Limb (tissue), 2 donors: ENCODE data around the gene KNCN.

ENCODE experiments used
- DNase-seq, 2 donors: peaks; one replicate each; pipeline ENCODE4 v3.0.0-alpha.2; 2016; ENCODE audit errors: extremely low spot score in 2 of 2

KNCN gene

GRCh38 chr1:46569116-46569515 is 17.7 kb upstream of the KNCN start:
- no peak for DNase-seq

- DNase-seq = no peak
These were observed 17.0 kb upstream of the KNCN start for GRCh38 chr1:46568461-46568891.

GRCh38 chr1:46563341-46563740 is 11.9 kb upstream of the KNCN start:
- DNase-seq = no peak

GRCh38 chr1:46562498-46562897 is 11.1 kb upstream of the KNCN start:
- DNase-seq = no peak

- DNase-seq = no peak
These were observed 7.5 kb upstream of the KNCN start for GRCh38 chr1:46558966-46559365.

GRCh38 chr1:46558141-46558963 is 6.9 kb upstream of the KNCN start:
- DNase-seq = no peak

GRCh38 chr1:46557403-46557802 is 6.0 kb upstream of the KNCN start:
- DNase-seq = no peak

- no peak for DNase-seq
These were observed 5.4 kb upstream of the KNCN start for GRCh38 chr1:46556822-46557221.

GRCh38 chr1:46555826-46556619 is 4.6 kb upstream of the KNCN start:
- no peak for DNase-seq

GRCh38 chr1:46554597-46555381 is 3.3 kb upstream of the KNCN start:
- peak in 1 of 2 donors; percentile 57 for DNase-seq

- no peak for DNase-seq
These were observed 2.8 kb upstream of the KNCN start for GRCh38 chr1:46554236-46554596.

GRCh38 chr1:46553506-46553905 is 2.1 kb upstream of the KNCN start:
- DNase-seq = no peak

GRCh38 chr1:46552357-46553237 is 1.1 kb upstream of the KNCN start:
- DNase-seq = no peak

GRCh38 chr1:46550751-46551231 is 656 bp downstream of the KNCN start:
- peak in 1 of 2 donors; percentile 23 for DNase-seq

- peak; percentile 57 to 78 for DNase-seq
These were observed 1.5 kb downstream of the KNCN start for GRCh38 chr1:46549697-46550681.

GRCh38 chr1:46547481-46548383 is 3.7 kb downstream of the KNCN start:
- no peak for DNase-seq

GRCh38 chr1:46546210-46546609 is 5.2 kb downstream of the KNCN start:
- DNase-seq = no peak

- no peak for DNase-seq
These were observed 5.7 kb downstream of the KNCN start for GRCh38 chr1:46545784-46546183.
